WTC11 (cell line): ENCODE results near the gene TNS3.

ENCODE experiments used
- FOXJ3 ChIP-seq: sonication (generic); formaldehyde crosslinking; IDR thresholded peaks from 2 replicates; pipeline ENCODE4 v1.9.0; 2021; ENCODE audit warnings: missing genetic modification reagents, mild to moderate bottlenecking, borderline replicate concordance
- GABPB1 ChIP-seq: sonication (generic); formaldehyde crosslinking; IDR thresholded peaks from 2 replicates; pipeline ENCODE4 v1.8.1; 2023; ENCODE audit warnings: mild to moderate bottlenecking, missing genetic modification reagents
- NFYB ChIP-seq: sonication (generic); formaldehyde crosslinking; conservative IDR thresholded peaks from 2 replicates; pipeline ENCODE4 v1.8.0; 2022; ENCODE audit warnings: low read depth, missing genetic modification reagents
- SMAD4 ChIP-seq: sonication (generic); formaldehyde crosslinking; IDR thresholded peaks from 2 replicates; pipeline ENCODE4 v1.8.0; 2022; ENCODE audit warnings: mild to moderate bottlenecking, missing genetic modification reagents
- SP1 ChIP-seq: sonication (generic); formaldehyde crosslinking; conservative IDR thresholded peaks from 2 replicates; pipeline ENCODE4 v1.8.1; 2022; ENCODE audit warnings: missing genetic modification reagents
- TF ChIP-seq, protein P1 (sequence below): sonication (generic); formaldehyde crosslinking; IDR thresholded peaks from 2 replicates; pipeline ENCODE4 v1.8.1; 2023; ENCODE audit warnings: mild to moderate bottlenecking, missing genetic modification reagents
- TF ChIP-seq, protein P2 (sequence below): sonication (generic); formaldehyde crosslinking; IDR thresholded peaks from 2 replicates; pipeline ENCODE4 v1.8.1; 2023; ENCODE audit warnings: mild to moderate bottlenecking, moderate library complexity, missing genetic modification reagents
- TF ChIP-seq, protein P3 (sequence below): sonication (generic); formaldehyde crosslinking; conservative IDR thresholded peaks from 2 replicates; pipeline ENCODE4 v1.8.1; 2023; ENCODE audit warnings: mild to moderate bottlenecking, low read depth, missing genetic modification reagents, moderate library complexity
- TF ChIP-seq, protein P4 (sequence below): fragments of 200-600 bp; IDR thresholded peaks from 2 replicates; pipeline ENCODE4 v1.8.0; 2022; ENCODE audit warnings: antibody characterized with exemption
- TF ChIP-seq, protein P5 (sequence below): sonication (generic); formaldehyde crosslinking; conservative IDR thresholded peaks from 2 replicates; pipeline ENCODE4 v1.8.1; 2022; ENCODE audit warnings: mild to moderate bottlenecking, missing genetic modification reagents
- TF ChIP-seq, protein P6 (sequence below): sonication (generic); formaldehyde crosslinking; IDR thresholded peaks from 2 replicates; pipeline ENCODE4 v1.8.0; 2023; ENCODE audit warnings: missing genetic modification reagents

DNA sequence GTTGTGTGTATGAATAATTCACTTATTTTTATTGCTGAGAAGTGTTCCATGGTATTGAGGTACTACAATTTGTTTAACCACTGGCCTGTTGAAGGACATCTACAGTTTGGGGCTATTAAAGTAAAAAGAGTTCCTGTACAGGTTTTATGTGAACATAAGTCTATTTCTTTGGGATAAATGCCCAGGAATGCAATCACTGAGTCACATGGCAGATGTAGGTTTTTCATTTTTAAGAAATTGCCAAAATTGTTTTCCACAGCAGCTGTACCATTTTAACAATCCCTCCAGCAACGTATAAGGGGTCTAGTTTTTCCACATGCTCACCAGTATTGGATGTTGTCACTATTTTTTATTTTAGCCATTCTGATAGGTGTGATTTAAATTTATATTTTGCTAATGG lies 243.9 kb downstream of the TNS3 start:
- TF ChIP-seq, protein P1, sequence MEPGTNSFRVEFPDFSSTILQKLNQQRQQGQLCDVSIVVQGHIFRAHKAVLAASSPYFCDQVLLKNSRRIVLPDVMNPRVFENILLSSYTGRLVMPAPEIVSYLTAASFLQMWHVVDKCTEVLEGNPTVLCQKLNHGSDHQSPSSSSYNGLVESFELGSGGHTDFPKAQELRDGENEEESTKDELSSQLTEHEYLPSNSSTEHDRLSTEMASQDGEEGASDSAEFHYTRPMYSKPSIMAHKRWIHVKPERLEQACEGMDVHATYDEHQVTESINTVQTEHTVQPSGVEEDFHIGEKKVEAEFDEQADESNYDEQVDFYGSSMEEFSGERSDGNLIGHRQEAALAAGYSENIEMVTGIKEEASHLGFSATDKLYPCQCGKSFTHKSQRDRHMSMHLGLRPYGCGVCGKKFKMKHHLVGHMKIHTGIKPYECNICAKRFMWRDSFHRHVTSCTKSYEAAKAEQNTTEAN (CRISPR knock-in tag), result no peak
- TF ChIP-seq, protein P2, sequence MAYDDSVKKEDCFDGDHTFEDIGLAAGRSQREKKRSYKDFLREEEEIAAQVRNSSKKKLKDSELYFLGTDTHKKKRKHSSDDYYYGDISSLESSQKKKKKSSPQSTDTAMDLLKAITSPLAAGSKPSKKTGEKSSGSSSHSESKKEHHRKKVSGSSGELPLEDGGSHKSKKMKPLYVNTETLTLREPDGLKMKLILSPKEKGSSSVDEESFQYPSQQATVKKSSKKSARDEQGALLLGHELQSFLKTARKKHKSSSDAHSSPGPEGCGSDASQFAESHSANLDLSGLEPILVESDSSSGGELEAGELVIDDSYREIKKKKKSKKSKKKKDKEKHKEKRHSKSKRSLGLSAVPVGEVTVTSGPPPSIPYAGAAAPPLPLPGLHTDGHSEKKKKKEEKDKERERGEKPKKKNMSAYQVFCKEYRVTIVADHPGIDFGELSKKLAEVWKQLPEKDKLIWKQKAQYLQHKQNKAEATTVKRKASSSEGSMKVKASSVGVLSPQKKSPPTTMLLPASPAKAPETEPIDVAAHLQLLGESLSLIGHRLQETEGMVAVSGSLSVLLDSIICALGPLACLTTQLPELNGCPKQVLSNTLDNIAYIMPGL (CRISPR knock-in tag), result no peak
- TF ChIP-seq GABPB1 (CRISPR knock-in tag) (no peak), NFYB (CRISPR knock-in tag) (no peak), SMAD4 (CRISPR knock-in tag) (no peak), SP1 (CRISPR knock-in tag) (no peak), FOXJ3 (no peak)
- TF ChIP-seq, protein P3, sequence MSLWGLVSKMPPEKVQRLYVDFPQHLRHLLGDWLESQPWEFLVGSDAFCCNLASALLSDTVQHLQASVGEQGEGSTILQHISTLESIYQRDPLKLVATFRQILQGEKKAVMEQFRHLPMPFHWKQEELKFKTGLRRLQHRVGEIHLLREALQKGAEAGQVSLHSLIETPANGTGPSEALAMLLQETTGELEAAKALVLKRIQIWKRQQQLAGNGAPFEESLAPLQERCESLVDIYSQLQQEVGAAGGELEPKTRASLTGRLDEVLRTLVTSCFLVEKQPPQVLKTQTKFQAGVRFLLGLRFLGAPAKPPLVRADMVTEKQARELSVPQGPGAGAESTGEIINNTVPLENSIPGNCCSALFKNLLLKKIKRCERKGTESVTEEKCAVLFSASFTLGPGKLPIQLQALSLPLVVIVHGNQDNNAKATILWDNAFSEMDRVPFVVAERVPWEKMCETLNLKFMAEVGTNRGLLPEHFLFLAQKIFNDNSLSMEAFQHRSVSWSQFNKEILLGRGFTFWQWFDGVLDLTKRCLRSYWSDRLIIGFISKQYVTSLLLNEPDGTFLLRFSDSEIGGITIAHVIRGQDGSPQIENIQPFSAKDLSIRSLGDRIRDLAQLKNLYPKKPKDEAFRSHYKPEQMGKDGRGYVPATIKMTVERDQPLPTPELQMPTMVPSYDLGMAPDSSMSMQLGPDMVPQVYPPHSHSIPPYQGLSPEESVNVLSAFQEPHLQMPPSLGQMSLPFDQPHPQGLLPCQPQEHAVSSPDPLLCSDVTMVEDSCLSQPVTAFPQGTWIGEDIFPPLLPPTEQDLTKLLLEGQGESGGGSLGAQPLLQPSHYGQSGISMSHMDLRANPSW, result no peak
- TF ChIP-seq, protein P4, sequence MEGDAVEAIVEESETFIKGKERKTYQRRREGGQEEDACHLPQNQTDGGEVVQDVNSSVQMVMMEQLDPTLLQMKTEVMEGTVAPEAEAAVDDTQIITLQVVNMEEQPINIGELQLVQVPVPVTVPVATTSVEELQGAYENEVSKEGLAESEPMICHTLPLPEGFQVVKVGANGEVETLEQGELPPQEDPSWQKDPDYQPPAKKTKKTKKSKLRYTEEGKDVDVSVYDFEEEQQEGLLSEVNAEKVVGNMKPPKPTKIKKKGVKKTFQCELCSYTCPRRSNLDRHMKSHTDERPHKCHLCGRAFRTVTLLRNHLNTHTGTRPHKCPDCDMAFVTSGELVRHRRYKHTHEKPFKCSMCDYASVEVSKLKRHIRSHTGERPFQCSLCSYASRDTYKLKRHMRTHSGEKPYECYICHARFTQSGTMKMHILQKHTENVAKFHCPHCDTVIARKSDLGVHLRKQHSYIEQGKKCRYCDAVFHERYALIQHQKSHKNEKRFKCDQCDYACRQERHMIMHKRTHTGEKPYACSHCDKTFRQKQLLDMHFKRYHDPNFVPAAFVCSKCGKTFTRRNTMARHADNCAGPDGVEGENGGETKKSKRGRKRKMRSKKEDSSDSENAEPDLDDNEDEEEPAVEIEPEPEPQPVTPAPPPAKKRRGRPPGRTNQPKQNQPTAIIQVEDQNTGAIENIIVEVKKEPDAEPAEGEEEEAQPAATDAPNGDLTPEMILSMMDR, result no peak
- TF ChIP-seq, protein P5, sequence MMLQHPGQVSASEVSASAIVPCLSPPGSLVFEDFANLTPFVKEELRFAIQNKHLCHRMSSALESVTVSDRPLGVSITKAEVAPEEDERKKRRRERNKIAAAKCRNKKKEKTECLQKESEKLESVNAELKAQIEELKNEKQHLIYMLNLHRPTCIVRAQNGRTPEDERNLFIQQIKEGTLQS (CRISPR knock-in tag), result no peak
- TF ChIP-seq, protein P6, sequence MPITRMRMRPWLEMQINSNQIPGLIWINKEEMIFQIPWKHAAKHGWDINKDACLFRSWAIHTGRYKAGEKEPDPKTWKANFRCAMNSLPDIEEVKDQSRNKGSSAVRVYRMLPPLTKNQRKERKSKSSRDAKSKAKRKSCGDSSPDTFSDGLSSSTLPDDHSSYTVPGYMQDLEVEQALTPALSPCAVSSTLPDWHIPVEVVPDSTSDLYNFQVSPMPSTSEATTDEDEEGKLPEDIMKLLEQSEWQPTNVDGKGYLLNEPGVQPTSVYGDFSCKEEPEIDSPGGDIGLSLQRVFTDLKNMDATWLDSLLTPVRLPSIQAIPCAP, result no peak
